ENCODE measurements around the gene ATP11C.

DNA sequence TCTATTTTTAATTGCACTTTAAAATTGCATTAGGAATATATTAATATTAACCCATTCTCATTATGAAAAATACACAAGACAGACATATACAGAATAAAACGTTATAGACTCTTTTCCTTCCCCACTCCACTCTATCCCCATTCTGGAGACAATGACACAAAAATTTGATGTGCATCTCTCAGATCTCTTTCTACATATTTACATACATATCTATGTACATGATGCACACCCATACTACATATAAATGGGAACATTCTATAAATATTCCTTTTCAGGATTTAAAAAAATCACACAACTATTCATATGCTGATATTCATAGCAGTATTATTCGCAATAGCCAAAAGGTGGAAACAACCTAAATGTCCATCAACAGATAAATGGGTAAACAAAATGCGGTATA lies 34.9 kb upstream of the ATP11C start:
- TF ChIP-seq SIN3A (IDR thresholded peaks at IDR 0.05; ENCODE audit: borderline replicate concordance, insufficient read depth, low read length) = no peak
- no peak for TF ChIP-seq POLR2AphosphoS5 (IDR thresholded peaks at IDR 0.05; ENCODE audit: low read depth, low read length)
- no peak for TF ChIP-seq REST (IDR thresholded peaks at IDR 0.05; ENCODE audit: insufficient read depth in 1 of 2, low read depth in 2 of 2, low read length in 2 of 2)
- no peak for TF ChIP-seq TAF1 (IDR thresholded peaks at IDR 0.05; ENCODE audit: borderline replicate concordance, insufficient read depth, low read length)
